ENCODE measurements around the gene PRDM1. TPM values are rescaled to one million over a fixed set of nuclear protein-coding genes. Genes with fewer than 3 reads are reported as not detected.

The PRDM1 gene
- 2.4 and 7.4 TPM in 2 replicates for total RNA-seq

DNA sequence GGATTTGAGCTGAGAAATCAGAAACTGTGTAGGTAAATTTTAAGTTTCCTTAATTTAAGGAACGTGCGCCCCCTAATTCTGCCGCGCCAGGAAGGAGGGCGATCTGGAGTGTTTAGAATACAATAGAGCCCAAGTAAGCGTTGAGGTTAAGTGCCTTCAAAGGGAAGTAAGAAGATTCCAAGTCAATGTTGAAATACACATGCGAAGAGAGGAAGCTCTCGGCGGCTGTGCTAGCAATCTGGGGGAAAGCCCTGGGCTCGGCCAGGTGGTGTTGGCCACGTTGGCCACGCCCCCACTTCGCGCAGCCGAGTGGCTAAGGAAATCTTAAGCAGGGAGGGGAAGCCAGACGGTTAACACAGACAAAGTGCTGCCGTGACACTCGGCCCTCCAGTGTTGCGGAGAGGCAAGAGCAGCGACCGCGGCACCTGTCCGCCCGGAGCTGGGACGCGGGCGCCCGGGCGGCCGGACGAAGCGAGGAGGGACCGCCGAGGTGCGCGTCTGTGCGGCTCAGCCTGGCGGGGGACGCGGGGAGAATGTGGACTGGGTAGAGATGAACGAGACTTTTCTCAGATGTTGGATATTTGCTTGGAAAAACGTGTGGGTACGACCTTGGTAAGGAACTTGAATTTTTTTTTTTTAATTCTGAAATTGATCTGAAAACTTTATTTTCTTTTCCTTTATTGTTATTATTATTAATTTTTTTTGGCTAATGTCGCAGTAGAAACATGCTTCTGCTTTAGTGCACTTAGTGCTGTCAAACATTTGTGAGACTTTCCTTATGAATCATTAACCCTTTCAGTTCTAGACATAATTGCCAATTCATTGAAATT, at the start of gene PRDM1:
Gene PRDM1 (plus strand): TSS at position 353 of the 830 bp plus-strand sequence. CDS start 218 bp downstream, at position 571.

Other genes with a start within 250 kb of the PRDM1 start
- gene ATG5, start 239.4 kb downstream of the PRDM1 start, total RNA-seq, result 55.4 and 71.0 TPM in 2 replicates